ENCODE results near the gene VWCE.
"Not testable (repeated sequence)": the region's sequence is repeated elsewhere in the genome, so short reads cannot be mapped to it uniquely, and the experiment has no call there.

Gene VWCE

DNA sequence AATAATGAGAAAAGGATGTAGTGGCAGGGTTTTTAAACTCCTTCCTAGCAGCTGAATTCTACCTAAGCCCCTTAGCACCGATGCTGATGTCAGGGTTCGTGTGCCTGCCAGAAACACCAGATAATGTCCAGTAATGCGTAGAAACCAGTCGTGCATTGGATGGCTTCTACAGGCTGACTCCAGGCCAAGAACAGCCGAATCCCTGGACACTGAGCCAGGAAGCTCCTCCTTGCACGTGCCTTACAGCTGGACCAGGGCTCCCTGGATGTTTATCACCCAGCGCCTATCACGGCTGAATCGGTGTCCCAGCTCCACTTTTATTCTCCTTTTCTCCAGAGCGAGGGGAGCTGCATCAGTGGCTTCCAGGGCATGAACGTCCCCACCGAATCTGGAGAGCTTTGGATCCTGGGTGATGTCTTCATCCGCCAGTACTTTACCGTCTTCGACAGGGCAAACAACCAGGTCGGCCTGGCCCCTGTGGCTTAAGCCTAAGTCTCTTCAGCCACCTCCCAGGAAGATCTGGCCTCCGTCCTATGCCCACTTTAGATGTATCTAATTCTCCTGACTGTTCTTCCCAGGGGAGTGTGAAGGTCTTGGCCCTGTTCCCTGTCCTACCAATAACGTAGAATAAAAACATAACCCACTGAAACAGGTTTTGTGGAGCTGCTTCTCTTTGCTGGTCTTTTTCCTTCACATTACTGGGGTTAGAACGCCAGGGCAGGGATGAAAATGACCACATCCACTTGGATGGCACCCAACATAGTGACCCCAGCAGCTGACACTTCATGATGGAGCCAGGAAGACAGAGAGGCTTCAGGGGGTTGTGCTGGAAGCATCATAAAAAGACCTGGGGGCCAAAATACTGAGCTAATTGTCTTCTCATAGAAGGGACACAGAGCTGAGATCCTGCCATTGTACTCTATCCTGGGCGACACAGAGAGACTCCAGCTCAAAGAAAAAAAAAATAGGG lies 44.0 kb downstream of the VWCE start:
- not testable (repeated sequence) for DNase-seq

DNA sequence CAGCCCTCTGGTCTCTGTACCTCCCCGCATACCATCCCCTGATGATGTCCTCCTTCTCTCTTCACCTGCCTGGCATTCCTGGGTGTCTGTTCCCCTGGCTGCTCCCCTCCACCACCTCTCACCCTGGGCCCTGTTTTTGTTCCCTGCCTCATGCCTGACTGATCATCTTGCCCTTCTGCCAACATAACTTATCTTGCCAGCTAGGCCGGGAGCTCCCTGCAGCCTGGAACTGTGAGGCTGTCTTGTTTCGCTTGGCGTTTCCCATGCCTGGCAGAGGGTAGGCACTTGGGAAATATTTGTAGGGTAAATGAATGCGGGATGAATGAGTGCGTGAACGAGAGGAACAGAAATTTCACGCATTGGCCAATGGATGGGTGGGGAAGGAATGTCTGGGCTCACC lies 45.9 kb downstream of the VWCE start:
- DNase-seq, result not testable (repeated sequence)

- not testable (repeated sequence) for DNase-seq
Observed at GRCh38 chr11:61248071-61248470, 47.0 kb downstream of the VWCE start.

- not testable (repeated sequence) for DNase-seq
Observed at GRCh38 chr11:61245284-61245964, 49.7 kb downstream of the VWCE start.

DNA sequence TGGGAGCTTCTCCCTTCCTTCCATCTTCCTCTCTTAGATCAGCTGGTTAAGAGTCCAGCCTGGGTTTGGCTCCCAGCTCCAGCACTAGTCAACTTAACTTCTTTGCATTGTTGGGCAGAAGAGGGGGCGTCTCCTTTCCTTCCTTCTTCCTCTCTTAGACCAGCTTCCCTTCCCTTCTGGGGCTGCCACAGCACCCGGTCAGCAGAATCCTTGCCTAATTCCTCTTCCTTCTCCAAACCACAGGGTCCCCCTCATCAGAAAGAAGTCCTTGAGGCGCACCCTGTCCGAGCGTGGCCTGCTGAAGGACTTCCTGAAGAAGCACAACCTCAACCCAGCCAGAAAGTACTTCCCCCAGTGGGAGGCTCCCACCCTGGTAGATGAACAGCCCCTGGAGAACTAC lies 53.6 kb downstream of the VWCE start:
- DNase-seq, result not testable (repeated sequence)

DNA sequence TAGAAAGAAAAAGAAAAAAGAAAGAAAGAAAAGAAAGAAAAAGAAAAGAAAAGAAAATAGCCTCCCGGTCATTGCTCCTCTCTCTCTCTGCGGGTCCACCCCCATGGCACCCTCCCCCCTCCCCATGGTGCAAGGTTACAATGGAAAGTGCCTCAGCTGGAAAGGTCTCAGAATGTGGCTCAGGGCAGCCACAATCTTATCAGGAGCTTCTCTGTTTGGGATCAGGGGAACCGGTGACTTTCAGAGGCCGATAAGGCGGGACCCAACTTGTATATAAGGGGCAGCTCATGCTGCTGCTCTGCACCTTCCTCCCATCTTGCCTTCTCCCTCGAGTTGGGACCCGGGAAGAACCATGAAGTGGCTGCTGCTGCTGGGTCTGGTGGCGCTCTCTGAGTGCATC lies 54.2 kb downstream of the VWCE start, which contains the start of gene PGA5:
Gene PGA5 (plus strand): TSS at position 301 of the 400 bp plus-strand sequence. CDS start 52 bp downstream, at position 353.
- not testable (repeated sequence) for DNase-seq

- DNase-seq, result not testable (repeated sequence)
Observed at GRCh38 chr11:61240288-61240687, 54.8 kb downstream of the VWCE start.

GRCh38 chr11:61237130-61237529 lies 58.0 kb downstream of the VWCE start:
- DNase-seq, result not testable (repeated sequence)

DNA sequence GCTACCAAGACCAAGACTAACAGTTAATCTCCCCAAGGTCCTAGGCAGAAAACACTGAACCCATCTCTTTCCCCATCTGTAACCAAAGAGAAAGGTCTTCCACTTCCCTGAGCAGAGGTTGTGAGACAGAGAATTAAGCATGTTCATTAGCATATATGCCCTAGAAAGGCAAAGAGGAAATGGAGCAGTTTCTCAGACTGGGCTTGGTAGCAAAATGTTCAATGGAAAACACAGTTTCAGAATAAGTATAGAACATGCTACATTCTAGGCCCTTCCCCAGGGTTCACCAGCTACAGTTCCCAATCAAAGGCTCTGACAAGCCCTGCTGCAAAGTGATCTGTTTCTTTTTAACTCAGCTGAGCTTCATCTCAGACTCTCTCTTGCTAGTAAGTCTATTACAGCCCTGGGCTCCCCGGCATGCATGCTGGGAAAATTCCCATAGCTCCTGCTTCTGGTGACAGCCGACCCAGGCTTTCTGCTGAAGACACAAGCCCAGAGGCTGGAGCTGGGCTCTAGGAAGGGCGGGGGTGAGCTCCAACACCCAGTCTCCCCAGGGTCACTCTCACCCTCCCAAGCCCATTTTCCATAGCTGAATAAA lies 62.5 kb downstream of the VWCE start:
- DNase-seq, result not testable (repeated sequence)

DNA sequence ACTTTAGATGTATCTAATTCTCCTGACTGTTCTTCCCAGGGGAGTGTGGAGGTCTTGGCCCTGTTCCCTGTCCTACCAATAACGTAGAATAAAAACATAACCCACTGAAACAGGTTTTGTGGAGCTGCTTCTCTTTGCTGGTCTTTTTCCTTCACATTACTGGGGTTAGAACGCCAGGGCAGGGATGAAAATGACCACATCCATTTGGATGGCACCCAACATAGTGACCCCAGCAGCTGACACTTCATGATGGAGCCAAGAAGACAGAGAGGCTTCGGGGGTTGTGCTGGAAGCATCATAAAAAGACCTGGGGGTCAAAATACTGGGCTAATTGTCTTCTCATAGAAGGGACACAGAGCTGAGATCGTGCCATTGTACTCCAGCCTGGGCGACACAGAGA lies 63.5 kb downstream of the VWCE start:
- not testable (repeated sequence) for DNase-seq

GRCh38 chr11:61231033-61231432 lies 64.1 kb downstream of the VWCE start:
- not testable (repeated sequence) for DNase-seq

DNA sequence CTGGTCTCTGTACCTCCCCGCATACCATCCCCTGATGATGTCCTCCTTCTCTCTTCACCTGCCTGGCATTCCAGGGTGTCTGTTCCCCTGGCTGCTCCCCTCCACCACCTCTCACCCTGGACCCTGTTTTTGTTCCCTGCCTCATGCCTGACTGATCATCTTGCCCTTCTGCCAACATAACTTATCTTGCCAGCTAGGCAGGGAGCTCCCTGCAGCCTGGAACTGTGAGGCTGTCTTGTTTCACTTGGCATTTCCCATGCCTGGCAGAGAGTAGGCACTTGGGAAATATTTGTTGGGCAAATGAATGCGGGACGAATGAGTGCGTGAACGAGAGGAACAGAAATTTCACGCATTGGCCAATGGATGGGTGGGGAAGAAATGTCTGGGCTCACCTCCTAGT lies 65.7 kb downstream of the VWCE start:
- not testable (repeated sequence) for DNase-seq

GRCh38 chr11:61226457-61227137 lies 68.5 kb downstream of the VWCE start:
- not testable (repeated sequence) for DNase-seq

GRCh38 chr11:61222692-61223091 lies 72.4 kb downstream of the VWCE start:
- DNase-seq, result not testable (repeated sequence)

GRCh38 chr11:61222047-61222446 lies 73.1 kb downstream of the VWCE start, which contains the start of gene PGA4:
PGA4 (plus strand) TSS chr11:61222347; CDS start chr11:61222401, 54 bp downstream.
- DNase-seq, result not testable (repeated sequence)

DNA sequence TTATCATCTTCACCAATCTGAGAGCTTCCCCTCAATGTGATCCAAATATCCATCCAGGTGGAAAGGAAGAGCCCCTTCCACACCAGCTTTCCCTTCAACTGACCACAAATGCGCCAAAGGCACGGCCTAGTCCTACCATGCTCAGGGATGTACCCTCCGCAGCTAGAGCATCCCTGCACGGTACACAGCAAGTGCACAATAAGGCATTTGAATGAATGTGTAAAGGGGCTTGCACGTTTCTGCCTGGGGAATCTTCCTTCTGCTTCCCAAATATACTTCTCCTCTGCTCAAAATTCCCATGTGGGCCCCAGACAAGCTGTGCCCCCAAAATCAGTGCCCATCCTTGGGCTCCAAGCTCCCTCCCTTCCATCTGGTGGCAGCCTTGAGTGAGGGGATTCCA lies 76.1 kb downstream of the VWCE start:
- not testable (repeated sequence) for DNase-seq

DNA sequence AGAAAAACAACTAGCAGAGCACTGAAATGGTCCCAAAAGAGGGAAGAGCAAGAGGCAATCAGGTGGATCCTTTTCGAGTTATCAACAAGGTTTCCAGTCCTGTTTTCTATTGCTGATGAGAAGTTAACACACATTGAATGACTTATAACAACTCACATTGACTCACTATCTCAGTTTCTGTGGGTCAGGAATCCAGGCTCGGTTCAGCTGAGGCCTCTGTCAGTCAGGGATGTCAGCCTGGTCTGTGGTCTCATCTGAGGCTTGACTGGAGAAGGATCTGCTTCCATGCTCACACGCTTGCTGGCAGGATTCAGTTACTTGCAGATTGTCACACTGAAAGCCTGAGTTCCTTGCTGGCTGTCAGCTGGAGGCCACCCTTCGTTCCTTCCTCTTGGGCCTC lies 76.8 kb downstream of the VWCE start:
- DNase-seq, result not testable (repeated sequence)

- not testable (repeated sequence) for DNase-seq
Observed at GRCh38 chr11:61213711-61214324, 81.3 kb downstream of the VWCE start.

GRCh38 chr11:61212202-61212601 lies 82.9 kb downstream of the VWCE start:
- not testable (repeated sequence) for DNase-seq

- DNase-seq, result not testable (repeated sequence)
Observed at GRCh38 chr11:61211327-61211952, 83.7 kb downstream of the VWCE start.

- DNase-seq, result not testable (repeated sequence)
Observed at GRCh38 chr11:61210629-61211028, 84.5 kb downstream of the VWCE start.
